ENCODE data around the gene SCYGR2. TPM values are rescaled to one million over a fixed set of nuclear protein-coding genes. Genes with fewer than 3 reads are reported as not detected.
A peak's percentile ranks its signal among the peaks of the same experiment; 100 is the strongest.

The SCYGR2 gene
- total RNA-seq, 1 experiment from 2014 or later, result not detected

DNA sequence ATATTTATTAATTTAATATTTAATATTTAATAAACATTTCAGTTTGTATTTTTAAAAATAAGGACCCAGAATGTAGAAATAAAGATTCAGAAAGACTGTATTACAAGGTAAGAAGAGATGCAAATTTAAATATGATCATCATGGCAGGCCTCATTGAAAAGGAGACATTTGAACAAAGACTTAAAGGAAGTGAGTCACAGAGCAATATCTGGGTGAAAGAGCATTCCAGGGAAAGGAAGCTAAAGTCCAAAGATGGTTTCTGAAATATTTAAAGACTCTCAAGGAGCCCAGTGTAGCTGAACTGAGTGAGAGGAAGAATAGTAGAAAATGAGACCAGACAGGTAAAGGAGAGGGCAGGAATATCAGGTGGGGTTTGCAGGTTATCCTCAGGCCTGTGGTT, 24.5 kb downstream of the SCYGR2 start:
- peak; percentile 37 for DNase-seq (ENCODE audit: low spot score)
- Histone ChIP-seq H3K36me3 (ENCODE audit: insufficient read depth, low read length, poor library complexity, severe bottlenecking) (no peaks in the 10 kb centered on the region), H3K27me3 (replicated peaks; ENCODE audit: insufficient read depth, low read depth, low read length, poor library complexity) (no peaks in the 10 kb centered on the region), H3K4me3 (ENCODE audit: low read depth, low read length, poor library complexity, severe bottlenecking) (no peak overlapping the region), H3K9me3 (ENCODE audit: low read depth, low read length, poor library complexity, severe bottlenecking) (no peaks in the 10 kb centered on the region), H3K27ac (ENCODE audit: low read depth, low read length, poor library complexity, severe bottlenecking) (no peak overlapping the region), H3K4me1 (ENCODE audit: insufficient read depth, low read length, poor library complexity, severe bottlenecking) (no peaks in the 10 kb centered on the region)
- no TSS peak for BruUV-seq (replicated peaks)
- intact Hi-C loops (cut with micrococcal nuclease; ENCODE audit: unreplicated experiment), result no loop called here
- ChIA-PET CTCF (no interaction called here), POLR2A (ENCODE audit: low non-redundant PET) (no interaction called here)
- TF ChIP-seq EZH2 (IDR thresholded peaks at IDR 0.05; ENCODE audit: borderline replicate concordance, low read depth, low read length, poor library complexity, severe bottlenecking), result no peak
- TF ChIP-seq, protein P1, sequence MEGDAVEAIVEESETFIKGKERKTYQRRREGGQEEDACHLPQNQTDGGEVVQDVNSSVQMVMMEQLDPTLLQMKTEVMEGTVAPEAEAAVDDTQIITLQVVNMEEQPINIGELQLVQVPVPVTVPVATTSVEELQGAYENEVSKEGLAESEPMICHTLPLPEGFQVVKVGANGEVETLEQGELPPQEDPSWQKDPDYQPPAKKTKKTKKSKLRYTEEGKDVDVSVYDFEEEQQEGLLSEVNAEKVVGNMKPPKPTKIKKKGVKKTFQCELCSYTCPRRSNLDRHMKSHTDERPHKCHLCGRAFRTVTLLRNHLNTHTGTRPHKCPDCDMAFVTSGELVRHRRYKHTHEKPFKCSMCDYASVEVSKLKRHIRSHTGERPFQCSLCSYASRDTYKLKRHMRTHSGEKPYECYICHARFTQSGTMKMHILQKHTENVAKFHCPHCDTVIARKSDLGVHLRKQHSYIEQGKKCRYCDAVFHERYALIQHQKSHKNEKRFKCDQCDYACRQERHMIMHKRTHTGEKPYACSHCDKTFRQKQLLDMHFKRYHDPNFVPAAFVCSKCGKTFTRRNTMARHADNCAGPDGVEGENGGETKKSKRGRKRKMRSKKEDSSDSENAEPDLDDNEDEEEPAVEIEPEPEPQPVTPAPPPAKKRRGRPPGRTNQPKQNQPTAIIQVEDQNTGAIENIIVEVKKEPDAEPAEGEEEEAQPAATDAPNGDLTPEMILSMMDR (conservative IDR thresholded peaks at IDR 0.05; ENCODE audit: low read depth, low read length), result no peak

DNA sequence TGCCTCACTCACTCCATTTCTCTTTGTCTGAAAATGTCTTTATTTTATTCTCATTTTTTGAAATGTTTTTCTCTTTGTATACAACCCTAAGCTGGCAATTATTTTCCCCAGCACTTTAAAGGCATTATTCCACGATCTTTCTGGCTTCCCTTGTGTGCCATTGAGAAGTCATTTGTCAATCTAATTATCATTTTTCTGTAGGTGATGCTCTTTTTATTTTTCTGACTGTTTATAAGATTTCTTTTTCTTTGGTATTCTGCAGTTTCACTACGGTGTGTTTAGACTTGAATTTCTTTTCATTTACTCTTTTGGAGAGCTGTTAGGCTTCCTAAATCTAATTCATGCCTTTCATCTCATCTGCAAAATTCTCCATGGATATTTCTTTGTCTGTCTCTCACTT, 26.7 kb downstream of the SCYGR2 start:
- no peaks in the 10 kb centered on the region for H3K36me3 ChIP-seq (ENCODE audit: insufficient read depth, low read length, poor library complexity, severe bottlenecking)
- H3K4me3 ChIP-seq (ENCODE audit: low read depth, low read length, poor library complexity, severe bottlenecking), result no peak overlapping the region
- TF ChIP-seq EZH2 (IDR thresholded peaks at IDR 0.05; ENCODE audit: borderline replicate concordance, low read depth, low read length, poor library complexity, severe bottlenecking), result no peak
- TF ChIP-seq, protein P1 (conservative IDR thresholded peaks at IDR 0.05; ENCODE audit: low read depth, low read length), result no peak
- no peak for DNase-seq (ENCODE audit: low spot score)
- intact Hi-C loops (cut with micrococcal nuclease; ENCODE audit: unreplicated experiment), result no loop called here
- H3K27ac ChIP-seq (ENCODE audit: low read depth, low read length, poor library complexity, severe bottlenecking), result no peak overlapping the region
- H3K9me3 ChIP-seq (ENCODE audit: low read depth, low read length, poor library complexity, severe bottlenecking), result no peaks in the 10 kb centered on the region
- BruUV-seq (replicated peaks), result no TSS peak
- ChIA-PET POLR2A (ENCODE audit: low non-redundant PET) (no interaction called here), CTCF (no interaction called here)
- no peaks in the 10 kb centered on the region for H3K4me1 ChIP-seq (ENCODE audit: insufficient read depth, low read length, poor library complexity, severe bottlenecking)
- H3K27me3 ChIP-seq (replicated peaks; ENCODE audit: insufficient read depth, low read depth, low read length, poor library complexity), result no peaks in the 10 kb centered on the region

DNA sequence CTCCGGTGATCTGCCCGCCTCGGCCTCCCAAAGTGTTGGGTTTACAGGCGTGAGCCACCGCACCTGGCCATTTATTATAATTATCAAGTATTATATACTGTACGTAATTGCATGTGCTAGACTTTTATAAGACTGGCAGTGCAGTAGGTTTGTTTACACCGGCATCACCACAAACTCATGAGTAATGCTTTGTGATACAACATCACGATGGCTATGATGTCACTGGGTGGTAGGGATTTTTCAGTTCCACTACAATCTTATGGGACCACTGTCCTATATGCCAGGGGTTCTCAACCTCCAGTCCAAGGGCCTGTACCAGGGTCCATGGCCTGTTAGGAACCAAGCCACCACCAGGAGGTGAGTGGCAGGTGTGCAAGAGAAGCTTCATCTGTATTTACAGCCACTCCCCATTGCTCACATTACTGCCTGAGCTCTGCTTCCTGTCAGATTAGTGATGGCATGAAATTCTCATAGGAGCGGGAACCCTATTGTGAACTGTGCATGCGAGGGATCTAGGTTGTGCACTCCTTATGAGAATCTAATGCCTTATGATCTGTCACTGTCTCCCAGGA, 28.0 kb downstream of the SCYGR2 start:
- Histone ChIP-seq H3K36me3 (ENCODE audit: insufficient read depth, low read length, poor library complexity, severe bottlenecking) (no peaks in the 10 kb centered on the region), H3K4me1 (ENCODE audit: insufficient read depth, low read length, poor library complexity, severe bottlenecking) (no peaks in the 10 kb centered on the region), H3K27me3 (replicated peaks; ENCODE audit: insufficient read depth, low read depth, low read length, poor library complexity) (no peaks in the 10 kb centered on the region), H3K9me3 (ENCODE audit: low read depth, low read length, poor library complexity, severe bottlenecking) (no peaks in the 10 kb centered on the region), H3K27ac (ENCODE audit: low read depth, low read length, poor library complexity, severe bottlenecking) (no peak overlapping the region), H3K4me3 (ENCODE audit: low read depth, low read length, poor library complexity, severe bottlenecking) (no peak overlapping the region)
- BruUV-seq (replicated peaks), result no TSS peak
- ChIA-PET CTCF (no interaction called here), POLR2A (ENCODE audit: low non-redundant PET) (interaction anchor here (0.6 kb wide), 1 partner anchor 809 kb away, joined by 4 read pairs; no protein-coding TSS in a partner anchor)
- no peak for DNase-seq (ENCODE audit: low spot score)
- intact Hi-C loops (cut with micrococcal nuclease; ENCODE audit: unreplicated experiment), result no loop called here
- TF ChIP-seq EZH2 (IDR thresholded peaks at IDR 0.05; ENCODE audit: borderline replicate concordance, low read depth, low read length, poor library complexity, severe bottlenecking), result no peak
- TF ChIP-seq, protein P1 (conservative IDR thresholded peaks at IDR 0.05; ENCODE audit: low read depth, low read length), result no peak

Data from A673 (cell line).